H9 (cell line): ENCODE measurements around the gene CBX8. TPM values are rescaled to one million over a fixed set of nuclear protein-coding genes. Genes with fewer than 3 reads are reported as not detected.

Experiments
- DNase-seq: peaks from one replicate; pipeline ENCODE4 v3.0.0-alpha.2; 2017
- H2AFZ ChIP-seq: one replicate; pipeline ENCODE4 v1.6.1; 2013; ENCODE audit warnings: mild to moderate bottlenecking, low read length, control low read depth, moderate library complexity
- H2AK5ac ChIP-seq: 2 replicates; pipeline ENCODE4 v1.6.1; 2013; ENCODE audit warnings: low read length, control low read depth, mixed read lengths; ENCODE audit not compliant: insufficient read length
- H2BK120ac ChIP-seq: one replicate; pipeline ENCODE4 v1.6.1; 2013; ENCODE audit warnings: low read depth, mild to moderate bottlenecking, low read length, control low read depth, inconsistent platforms; ENCODE audit not compliant: poor library complexity, severe bottlenecking
- H2BK12ac ChIP-seq: 2 replicates; pipeline ENCODE4 v1.6.1; 2013; ENCODE audit warnings: low read length, control low read depth, mixed read lengths, low read depth; ENCODE audit not compliant: insufficient read length
- H2BK15ac ChIP-seq: 2 replicates; pipeline ENCODE4 v1.6.1; 2013; ENCODE audit warnings: low read depth, low read length, control low read depth
- H2BK20ac ChIP-seq: one replicate; pipeline ENCODE4 v1.6.1; 2013; ENCODE audit warnings: low read depth, mild to moderate bottlenecking, low read length, control low read depth, inconsistent platforms; ENCODE audit not compliant: poor library complexity, severe bottlenecking
- H2BK5ac ChIP-seq: 2 replicates; pipeline ENCODE4 v1.6.1; 2013; ENCODE audit warnings: low read length, control low read depth, mixed read lengths; ENCODE audit not compliant: insufficient read length
- H3K14ac ChIP-seq: 2 replicates; pipeline ENCODE4 v1.6.1; 2013; ENCODE audit warnings: low read length, control low read depth; ENCODE audit not compliant: insufficient read depth
- H3K18ac ChIP-seq: 2 replicates; pipeline ENCODE4 v1.6.1; 2013; ENCODE audit warnings: low read depth, mild to moderate bottlenecking, mixed read lengths, low read length, control low read depth; ENCODE audit not compliant: insufficient read length
- H3K23ac ChIP-seq: 2 replicates; pipeline ENCODE4 v1.6.1; 2013; ENCODE audit warnings: low read length, control low read depth, mixed read lengths, low read depth; ENCODE audit not compliant: insufficient read length
- H3K23me2 ChIP-seq: 2 replicates; pipeline ENCODE4 v1.6.1; 2013; ENCODE audit warnings: low read depth, mild to moderate bottlenecking, mixed read lengths, low read length, control low read depth; ENCODE audit not compliant: insufficient read length, poor library complexity, severe bottlenecking
- H3K27ac ChIP-seq: 2 replicates; pipeline ENCODE4 v1.5.1; 2013; ENCODE audit warnings: low read length, control low read depth, mixed read lengths, low read depth; ENCODE audit not compliant: insufficient read length
- H3K27me3 ChIP-seq: 2 replicates; pipeline ENCODE4 v1.6.1; 2013; ENCODE audit warnings: low read length, control low read depth, inconsistent platforms; ENCODE audit not compliant: insufficient read depth
- H3K4ac ChIP-seq: 2 replicates; pipeline ENCODE4 v1.6.1; 2013; ENCODE audit warnings: low read depth, mild to moderate bottlenecking, control low read depth, inconsistent platforms, low read length, moderate library complexity
- H3K4me1 ChIP-seq: 2 replicates; pipeline ENCODE4 v1.6.1; 2013; ENCODE audit warnings: low read length, control low read depth, inconsistent platforms; ENCODE audit not compliant: insufficient read depth
- H3K4me2 ChIP-seq: 2 replicates; pipeline ENCODE4 v1.6.1; 2013; ENCODE audit warnings: low read length, control low read depth, mixed read lengths; ENCODE audit not compliant: insufficient read length, insufficient read depth
- H3K56ac ChIP-seq: 2 replicates; pipeline ENCODE4 v1.6.1; 2013; ENCODE audit warnings: low read depth, mild to moderate bottlenecking, mixed read lengths, low read length, control low read depth; ENCODE audit not compliant: insufficient read length
- H3K79me1 ChIP-seq: 2 replicates; pipeline ENCODE4 v1.6.1; 2013; ENCODE audit warnings: low read depth, mild to moderate bottlenecking, moderate library complexity, low read length, control low read depth, inconsistent platforms; ENCODE audit not compliant: insufficient read depth, poor library complexity, severe bottlenecking
- H3K79me2 ChIP-seq: 2 replicates; pipeline ENCODE4 v1.6.1; 2013; ENCODE audit warnings: low read length, control low read depth, inconsistent platforms; ENCODE audit not compliant: insufficient read depth
- H3K9ac ChIP-seq: 2 replicates; pipeline ENCODE4 v1.6.1; 2013; ENCODE audit warnings: low read length, control low read depth, mixed read lengths; ENCODE audit not compliant: insufficient read length; ENCODE audit errors: extremely low read depth
- H3K9me3 ChIP-seq: one replicate; pipeline ENCODE4 v1.6.1; 2013; ENCODE audit warnings: low read depth, low read length, inconsistent platforms; ENCODE audit not compliant: control insufficient read depth
- H3T11ph ChIP-seq: one replicate; pipeline ENCODE4 v1.6.1; 2013; ENCODE audit warnings: mild to moderate bottlenecking, low read length, control low read depth, inconsistent platforms
- H4K20me1 ChIP-seq: one replicate; pipeline ENCODE4 v1.6.1; 2013; ENCODE audit not compliant: control insufficient read depth, insufficient read length, insufficient read depth
- H4K5ac ChIP-seq: 2 replicates; pipeline ENCODE4 v1.6.1; 2013; ENCODE audit warnings: low read depth, mild to moderate bottlenecking, mixed read lengths, low read length, control low read depth; ENCODE audit not compliant: insufficient read length
- H4K8ac ChIP-seq: replicated peaks from 2 replicates; pipeline ENCODE4 v1.6.1; 2013; ENCODE audit warnings: low read length, control low read depth, mixed read lengths, low read depth; ENCODE audit not compliant: insufficient read length
- H4K91ac ChIP-seq: 2 replicates; pipeline ENCODE4 v1.6.1; 2013; ENCODE audit warnings: low read depth, mild to moderate bottlenecking, moderate library complexity, mixed read lengths, low read length, control low read depth; ENCODE audit not compliant: insufficient read length
- H3K27ac Mint-ChIP-seq, 3 experiments: 2 replicates in 2 of 3; 3 replicates in 1 of 3; pipeline ENCODE4 v1.8.0; 2020 to 2021; ENCODE audit warnings: mixed read lengths in 3 of 3, mild to moderate bottlenecking in 1 of 3, moderate library complexity in 1 of 3
- H3K27me3 Mint-ChIP-seq: 2 replicates; pipeline ENCODE4 v1.8.0; 2021; ENCODE audit warnings: low read depth, mild to moderate bottlenecking, moderate library complexity, mixed read lengths
- H3K36me3 Mint-ChIP-seq, 3 experiments: 2 replicates in 2 of 3; 3 replicates in 1 of 3; pipeline ENCODE4 v1.8.0; 2020 to 2021; ENCODE audit warnings: low read depth in 3 of 3, mixed read lengths in 3 of 3; ENCODE audit not compliant: insufficient read depth in 1 of 3
- H3K4me1 Mint-ChIP-seq, 2 experiments: 2 replicates each; pipeline ENCODE4 v1.8.0; 2020; ENCODE audit warnings: mixed read lengths in 2 of 2
- H3K4me3 Mint-ChIP-seq, 2 experiments: 2 replicates in 1 of 2; 3 replicates in 1 of 2; pipeline ENCODE4 v1.8.0; 2020 to 2021; ENCODE audit warnings: mild to moderate bottlenecking in 2 of 2, mixed read lengths in 2 of 2, moderate library complexity in 1 of 2
- H3K9me3 Mint-ChIP-seq, 2 experiments: 2 replicates in 1 of 2; 3 replicates in 1 of 2; pipeline ENCODE4 v1.8.0; 2020; ENCODE audit warnings: mild to moderate bottlenecking in 2 of 2, mixed read lengths in 2 of 2, moderate library complexity in 1 of 2
- WGBS: extraction: QIAGEN DNeasy Blood & Tissue Kit; methylation state at CpG from one replicate; pipeline ENCODE4 v1.1.7; 2013; ENCODE audit warnings: missing lambda C conversion rate, low lambda C conversion rate, mixed read lengths; ENCODE audit not compliant: insufficient read length; ENCODE audit errors: extremely low coverage; 5-methylcytosine and 5-hydroxymethylcytosine counted together
- total RNA-seq: library from RNA; stranded (reverse); gene quantifications from 2 replicates; pipeline ENCODE4 v1.2.1, GENCODE V29; 2021
- TF ChIP-seq, protein P1 (sequence below): fragments of 200-600 bp; sonication (generic); conservative IDR thresholded peaks from 3 replicates; pipeline ENCODE4 v1.8.0; 2021; ENCODE audit warnings: antibody characterized with exemption, mild to moderate bottlenecking

The CBX8 gene
- total RNA-seq, 1 experiment from 2014 or later, result 1.2 TPM

DNA sequence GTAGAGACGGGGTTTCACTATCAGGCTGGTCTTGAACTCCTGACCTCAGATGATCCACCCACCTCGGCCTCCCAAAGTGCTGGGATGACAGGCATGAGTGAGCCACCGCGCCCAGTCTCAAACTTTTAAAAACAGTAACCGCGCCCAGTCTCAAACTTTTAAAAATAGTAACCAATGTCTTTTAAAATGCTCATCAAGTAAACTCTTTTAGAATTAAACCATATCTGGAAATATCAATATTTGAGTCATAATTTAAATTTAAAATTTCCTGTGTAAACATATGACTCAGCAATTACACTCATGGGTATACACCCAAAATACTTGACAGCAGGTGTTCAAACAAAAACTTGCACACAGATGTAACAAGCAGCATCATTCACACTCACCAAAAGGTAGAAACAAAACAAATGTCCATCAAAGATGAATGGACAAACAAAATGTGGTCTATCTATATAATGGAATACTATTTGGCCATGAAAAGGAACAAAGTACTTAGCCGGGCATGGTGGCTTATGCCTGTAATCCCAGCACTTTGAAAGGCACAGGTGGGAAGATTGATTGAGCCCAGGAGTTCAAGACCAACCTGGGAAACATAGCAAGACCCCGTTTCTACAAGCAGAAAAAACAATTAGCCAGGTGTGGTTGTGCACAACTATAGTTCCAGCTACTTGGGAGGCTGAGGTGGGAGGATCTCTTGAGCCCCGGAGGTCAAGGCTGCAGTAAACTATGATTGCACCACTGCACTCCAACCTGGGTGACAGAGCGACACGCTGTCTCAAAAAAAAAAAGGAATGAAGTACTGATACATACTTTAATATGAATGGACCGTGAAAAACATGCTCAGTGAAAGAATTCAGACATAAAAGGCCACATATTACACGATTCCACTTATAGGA is 46.0 kb downstream of the CBX8 start:
- no peaks in the 10 kb centered on the region for H3K9me3 Mint-ChIP-seq

More for the DNA sequence above, 46.0 kb downstream of the CBX8 start:
- Histone ChIP-seq H4K20me1 (peaks cover 5% of the 10 kb centered on the region), H3K9ac (no peak overlapping the region), H3K56ac (no peak overlapping the region), H3K4ac (no peak overlapping the region), H2BK120ac (no peak overlapping the region), H2BK15ac (no peak overlapping the region), H3K18ac (no peak overlapping the region), H2BK20ac (no peak overlapping the region), H3K27ac (no peak overlapping the region), H2BK5ac (no peak overlapping the region), H3T11ph (no peak overlapping the region), H3K23me2 (peaks cover 14% of the 10 kb centered on the region), H4K91ac (no peak overlapping the region), H3K79me2 (no peaks in the 10 kb centered on the region), H4K5ac (no peak overlapping the region), H3K27me3 (peaks cover 17% of the 10 kb centered on the region), H3K4me2 (no peak overlapping the region), H2AK5ac (no peak overlapping the region), H3K14ac (no peak overlapping the region), H2AFZ (no peak overlapping the region), H3K9me3 (no peaks in the 10 kb centered on the region), H3K4me1 (peaks cover 2% of the 10 kb centered on the region; the same call in 1 of the 2 replicates), H3K79me1 (no peaks in the 10 kb centered on the region), H4K8ac (no peak overlapping the region), H3K23ac (no peak overlapping the region), H2BK12ac (no peak overlapping the region)
- TF ChIP-seq, protein P1, sequence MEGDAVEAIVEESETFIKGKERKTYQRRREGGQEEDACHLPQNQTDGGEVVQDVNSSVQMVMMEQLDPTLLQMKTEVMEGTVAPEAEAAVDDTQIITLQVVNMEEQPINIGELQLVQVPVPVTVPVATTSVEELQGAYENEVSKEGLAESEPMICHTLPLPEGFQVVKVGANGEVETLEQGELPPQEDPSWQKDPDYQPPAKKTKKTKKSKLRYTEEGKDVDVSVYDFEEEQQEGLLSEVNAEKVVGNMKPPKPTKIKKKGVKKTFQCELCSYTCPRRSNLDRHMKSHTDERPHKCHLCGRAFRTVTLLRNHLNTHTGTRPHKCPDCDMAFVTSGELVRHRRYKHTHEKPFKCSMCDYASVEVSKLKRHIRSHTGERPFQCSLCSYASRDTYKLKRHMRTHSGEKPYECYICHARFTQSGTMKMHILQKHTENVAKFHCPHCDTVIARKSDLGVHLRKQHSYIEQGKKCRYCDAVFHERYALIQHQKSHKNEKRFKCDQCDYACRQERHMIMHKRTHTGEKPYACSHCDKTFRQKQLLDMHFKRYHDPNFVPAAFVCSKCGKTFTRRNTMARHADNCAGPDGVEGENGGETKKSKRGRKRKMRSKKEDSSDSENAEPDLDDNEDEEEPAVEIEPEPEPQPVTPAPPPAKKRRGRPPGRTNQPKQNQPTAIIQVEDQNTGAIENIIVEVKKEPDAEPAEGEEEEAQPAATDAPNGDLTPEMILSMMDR, result no peak
- whole genome bisulfite sequencing, result no CpG with 5 or more reads among the region's 13 CpGs
- Mint-ChIP-seq H3K27ac (no peak overlapping the region), H3K4me1 (peaks cover 12 to 16% of the 10 kb centered on the region in 2 experiments), H3K27me3 (peaks cover 75% of the 10 kb centered on the region), H3K4me3 (no peak overlapping the region), H3K36me3 (no peaks in the 10 kb centered on the region)
- no peak for DNase-seq
